Measurements from ENCODE around the gene LRRFIP1.
"Not testable (repeated sequence)": the region's sequence is repeated elsewhere in the genome, so short reads cannot be mapped to it uniquely, and the experiment has no call there.

The LRRFIP1 gene

GRCh38 chr2:237597196-237598145 lies 29.9 kb upstream of the LRRFIP1 start:
- no peak for DNase-seq

GRCh38 chr2:237598468-237599208 lies 28.7 kb upstream of the LRRFIP1 start:
- DNase-seq = no peak

DNA sequence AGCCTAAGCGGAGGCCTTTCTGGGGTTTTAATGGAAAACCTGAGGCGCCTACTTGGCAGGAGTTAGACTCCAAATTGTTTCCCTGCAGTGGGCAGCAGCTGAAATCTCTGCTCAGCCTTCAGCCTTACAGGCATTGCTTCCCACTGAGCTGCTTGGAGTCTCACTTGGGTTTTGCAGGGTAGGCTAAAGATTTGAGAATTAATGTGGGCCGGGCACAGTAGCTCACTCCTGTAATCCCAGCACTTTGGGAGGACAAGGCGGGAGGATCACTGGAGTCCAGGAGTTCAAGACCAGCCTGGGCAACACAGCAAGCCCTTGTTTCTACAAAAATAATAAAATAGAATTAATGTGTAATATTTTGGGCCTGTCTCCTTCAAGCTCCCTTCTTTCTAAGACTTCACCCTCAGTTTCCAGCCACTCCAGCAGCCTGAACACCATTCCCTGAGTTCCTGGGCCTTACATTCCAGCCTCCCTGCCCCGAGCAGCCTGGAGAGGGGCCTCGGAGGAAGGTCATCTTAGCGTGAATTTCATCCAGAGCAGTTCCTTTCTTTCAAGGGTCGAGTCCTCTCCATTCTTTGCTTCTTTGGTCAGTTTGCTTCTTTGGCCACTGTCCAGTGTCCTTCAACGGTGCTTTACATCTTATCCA lies 27.8 kb upstream of the LRRFIP1 start:
- no peak for DNase-seq

DNA sequence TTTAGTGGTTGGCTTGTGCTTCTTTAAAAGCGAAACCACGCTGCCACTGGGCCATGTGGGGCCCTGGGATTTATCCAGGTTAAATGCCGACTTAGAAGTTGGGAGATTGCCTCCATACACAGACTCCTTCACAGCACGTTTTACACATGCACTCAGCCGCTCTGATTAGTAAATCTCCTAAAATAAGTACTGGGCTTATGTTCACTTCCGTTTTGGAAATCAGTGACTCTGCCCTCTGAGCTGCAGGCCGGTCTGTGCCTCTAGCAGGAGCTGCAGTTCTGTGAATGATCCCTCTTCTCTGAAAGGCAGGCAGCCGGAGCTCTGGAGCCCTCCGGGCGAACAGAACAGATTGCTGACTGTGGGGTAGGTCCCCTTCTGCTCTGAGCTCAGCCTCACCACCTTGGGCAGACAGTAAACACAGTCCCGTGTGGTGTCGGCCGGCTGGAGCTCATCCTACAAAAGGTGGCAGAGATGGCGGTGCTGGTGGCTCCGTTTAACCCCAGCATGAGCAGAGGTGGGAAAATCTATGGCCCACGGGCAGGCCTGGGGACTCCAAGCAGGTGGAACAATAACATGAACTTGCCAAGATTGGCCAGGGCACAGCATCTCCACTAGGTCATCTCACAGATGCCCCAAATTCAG lies 27.1 kb upstream of the LRRFIP1 start:
- no peak for DNase-seq

- DNase-seq = no peak
Observed at GRCh38 chr2:237601453-237602116, 25.8 kb upstream of the LRRFIP1 start.

DNA sequence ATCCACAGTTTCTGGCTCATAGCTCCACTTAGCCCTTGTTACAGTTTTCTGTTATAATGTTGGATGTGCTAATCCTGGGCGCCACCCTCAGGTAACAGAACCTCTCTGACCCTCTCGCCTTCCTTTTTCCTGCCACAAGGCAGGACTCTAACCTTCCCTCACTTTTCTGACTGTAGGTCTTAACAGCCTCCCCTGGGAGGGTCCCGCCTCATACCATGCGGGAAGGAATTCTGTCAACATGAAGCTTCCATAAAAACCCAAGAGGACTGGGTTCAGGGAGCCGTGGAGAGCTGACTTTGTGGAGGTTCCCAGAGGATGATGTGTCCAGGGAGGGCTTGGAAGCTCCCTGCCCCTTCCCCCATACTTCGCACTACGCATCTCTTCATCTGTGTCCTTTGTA lies 25.0 kb upstream of the LRRFIP1 start:
- no peak for DNase-seq

DNA sequence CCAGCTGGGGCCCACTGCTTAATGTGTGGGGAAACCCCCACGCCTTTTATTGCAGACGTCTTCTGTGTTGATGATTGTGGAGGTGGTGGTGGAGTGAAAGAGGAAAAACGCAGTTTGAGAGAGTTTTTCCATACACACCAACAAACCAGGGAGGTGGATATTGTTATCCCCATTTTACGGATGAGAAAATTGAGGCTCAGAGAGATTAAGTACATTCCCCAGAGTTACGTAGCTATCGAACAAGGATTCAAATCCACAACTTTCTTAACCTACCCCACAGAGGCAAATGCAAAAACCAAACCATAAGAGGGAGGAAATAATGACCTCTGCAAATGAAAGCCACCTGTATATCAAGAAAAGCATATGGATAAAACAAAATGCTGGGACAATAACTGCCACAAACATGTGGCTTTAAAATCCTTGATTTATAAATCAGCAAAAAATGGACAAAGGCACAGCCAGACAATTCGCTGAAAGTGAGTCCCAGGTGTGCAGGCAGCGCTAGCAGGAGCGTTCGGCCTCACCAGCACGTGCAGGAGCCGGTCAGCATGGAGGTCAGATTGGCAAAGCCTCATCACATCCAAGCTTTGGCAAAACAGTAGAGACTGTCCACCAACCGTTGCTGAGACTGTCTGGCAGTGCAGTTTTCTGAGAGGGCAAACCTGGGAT lies 24.2 kb upstream of the LRRFIP1 start:
- no peak for DNase-seq

GRCh38 chr2:237603718-237604362 lies 23.5 kb upstream of the LRRFIP1 start:
- peak; percentile 28 for DNase-seq

- no peak for DNase-seq
Observed at GRCh38 chr2:237604391-237604790, 23.0 kb upstream of the LRRFIP1 start.

DNA sequence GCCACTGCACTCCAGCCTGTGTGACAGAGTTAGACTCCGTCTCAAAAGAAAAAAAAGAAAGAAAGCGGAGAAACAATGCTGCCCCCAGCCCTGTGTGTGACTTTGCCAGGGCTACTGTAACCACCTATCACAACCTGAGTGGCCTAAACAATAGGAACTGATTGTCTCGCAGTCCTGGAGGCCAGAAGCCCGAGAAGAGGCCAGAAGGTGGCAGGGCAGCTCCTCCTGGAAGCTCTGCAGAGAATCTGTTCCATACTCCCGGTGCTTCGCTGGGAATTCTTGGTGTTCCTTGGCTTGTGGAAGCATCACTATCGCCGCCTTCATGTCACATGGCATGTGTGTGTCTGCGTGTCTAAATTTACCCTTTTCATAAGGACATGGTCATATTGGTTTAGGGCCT lies 22.4 kb upstream of the LRRFIP1 start:
- DNase-seq = no peak

DNA sequence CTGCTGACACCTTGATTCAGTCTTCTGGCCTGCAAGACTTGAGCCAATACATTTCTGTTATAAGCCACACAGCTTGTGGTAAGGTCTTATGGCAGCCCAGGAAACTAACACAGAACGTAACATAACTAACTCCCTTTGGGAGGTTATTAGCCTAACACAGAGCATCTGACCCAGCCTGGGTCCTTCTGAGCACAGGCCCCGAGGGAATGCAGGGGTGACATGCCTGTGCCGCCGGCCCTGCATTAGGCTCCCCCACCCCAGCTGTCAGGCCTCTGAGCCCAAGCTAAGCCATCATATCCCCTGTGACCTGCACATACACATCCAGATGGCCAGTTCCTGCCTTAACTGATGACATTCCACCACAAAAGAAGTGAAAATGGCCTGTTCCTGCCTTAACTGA lies 20.9 kb upstream of the LRRFIP1 start:
- not testable (repeated sequence) for DNase-seq

- DNase-seq = no peak
Observed at GRCh38 chr2:237612527-237613357, 14.6 kb upstream of the LRRFIP1 start.

DNA sequence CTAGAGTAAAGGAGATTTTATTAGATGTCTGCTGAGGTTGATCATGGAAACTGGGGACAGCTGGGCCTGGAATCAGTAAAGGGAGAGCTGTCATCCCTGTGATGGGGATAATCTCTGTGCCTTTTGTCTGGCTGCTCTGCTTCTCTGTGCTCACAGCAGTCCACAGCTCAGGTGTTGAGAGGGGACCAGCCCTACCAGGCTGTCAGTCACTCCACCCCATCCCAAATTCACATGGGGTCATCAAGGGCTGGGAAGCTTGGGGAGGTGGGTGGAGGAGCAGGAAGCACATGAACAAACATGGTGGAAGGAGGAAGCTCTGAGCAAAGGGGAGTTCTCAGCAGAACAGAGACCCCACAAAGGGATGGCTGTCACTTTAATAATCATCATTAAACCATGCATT lies 13.7 kb upstream of the LRRFIP1 start:
- DNase-seq = no peak

DNA sequence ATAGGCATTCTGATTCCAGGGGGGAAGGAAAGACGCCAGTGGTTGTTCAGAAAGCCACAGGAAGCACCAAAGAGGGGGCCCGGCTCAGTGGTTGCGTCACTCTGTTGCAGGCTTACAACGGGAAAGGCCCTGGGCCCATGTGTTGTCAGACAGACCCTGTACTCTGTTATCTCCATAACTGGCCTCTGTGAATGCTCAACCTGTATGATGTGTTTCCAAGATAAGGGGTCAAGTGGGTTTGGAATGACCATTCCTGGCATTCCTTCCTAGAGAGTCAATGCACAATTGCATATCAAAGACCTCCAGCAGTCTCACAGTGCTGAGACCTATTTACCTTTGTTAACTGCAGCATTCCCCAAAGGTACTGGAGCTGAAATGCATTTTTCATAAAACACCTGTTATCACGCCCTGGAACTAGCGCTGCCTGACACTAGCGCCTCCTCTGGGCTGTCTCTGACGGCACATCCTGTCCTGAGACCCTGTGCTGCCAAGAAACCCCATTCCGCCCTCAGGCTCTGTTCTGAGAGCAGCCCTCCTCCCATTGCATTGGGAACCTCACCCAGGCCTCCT lies 13.2 kb upstream of the LRRFIP1 start:
- no peak for DNase-seq

DNA sequence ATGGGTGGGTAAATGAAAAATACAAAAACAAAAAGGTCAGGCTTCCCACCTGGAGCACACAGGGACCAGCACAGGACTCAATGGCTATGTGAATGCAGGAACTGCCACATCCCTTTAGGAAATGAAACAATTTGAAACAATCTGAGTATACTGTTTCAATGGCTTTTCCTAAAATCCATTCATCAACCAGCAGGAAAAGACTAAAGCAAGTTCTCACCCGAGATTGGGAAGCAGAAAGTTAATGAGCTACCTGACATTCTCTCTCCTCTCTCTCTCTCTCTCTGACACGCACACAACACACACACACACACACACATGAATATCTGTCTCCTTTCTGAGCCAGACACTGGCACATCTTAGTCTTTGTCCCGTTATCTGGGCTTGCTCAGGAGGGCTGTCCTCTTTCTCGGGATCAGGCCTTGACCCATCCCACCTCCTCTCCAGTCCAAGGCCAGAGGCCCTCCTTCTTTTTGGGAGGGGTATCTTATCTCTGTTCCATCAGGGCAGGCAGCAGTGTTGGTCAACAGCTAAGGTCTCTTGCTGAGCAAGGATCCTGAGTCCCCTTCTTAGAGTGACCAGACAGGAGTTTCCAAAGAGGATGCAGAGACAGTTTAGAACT lies 11.6 kb upstream of the LRRFIP1 start:
- DNase-seq = no peak

DNA sequence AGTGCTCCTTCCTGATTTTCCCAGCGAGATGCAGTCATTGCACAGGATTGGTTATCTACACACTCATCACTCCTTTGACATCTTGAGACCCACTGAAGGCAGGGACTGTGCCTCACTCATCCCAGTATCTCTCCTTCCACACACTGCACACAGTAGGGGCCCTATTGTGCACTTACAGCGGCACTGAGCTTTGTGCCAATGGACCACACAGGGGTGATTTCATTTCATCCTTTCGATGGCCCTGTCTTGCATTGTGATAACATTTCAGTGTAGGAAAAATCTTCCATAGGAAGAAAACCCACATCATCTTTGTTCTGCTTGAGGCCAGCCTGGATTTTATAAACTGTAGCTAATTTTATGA lies 11.0 kb upstream of the LRRFIP1 start:
- DNase-seq = no peak

- no peak for DNase-seq
Observed at GRCh38 chr2:237616734-237617586, 10.4 kb upstream of the LRRFIP1 start.

DNA sequence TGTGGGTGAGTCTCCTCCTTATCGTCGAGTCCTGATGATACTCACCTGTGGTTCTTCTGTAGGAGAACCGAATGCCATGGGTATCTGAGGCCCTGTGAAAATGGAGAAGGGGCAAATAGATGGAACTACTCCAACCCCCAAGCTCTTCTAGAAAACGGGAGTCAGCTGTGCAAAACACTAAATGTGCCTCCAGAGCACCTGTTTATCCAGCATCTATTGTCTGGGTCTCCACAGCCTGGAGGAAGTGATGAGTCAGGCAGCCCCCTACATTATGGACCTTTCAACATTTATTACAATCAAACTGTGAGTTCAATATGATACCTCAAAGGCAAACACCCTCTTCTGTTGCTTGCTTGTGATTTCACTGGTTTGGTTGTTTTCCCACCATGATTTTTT lies 9.8 kb upstream of the LRRFIP1 start:
- DNase-seq = no peak

- no peak for DNase-seq
Observed at GRCh38 chr2:237618449-237618848, 8.9 kb upstream of the LRRFIP1 start.

All from stimulated activated CD4-positive, alpha-beta T cell treated with anti-CD3 and anti-CD28 coated beads, Interleukin-15, amount 100 ng/mL, for 24 hours (primary cell).